Transverse colon (tissue), 4 donors: ENCODE results near the gene KCNT2. TPM values are rescaled to one million over a fixed set of nuclear protein-coding genes. Genes with fewer than 3 reads are reported as not detected.

Source experiments
- DNase-seq: peaks from one replicate; pipeline ENCODE4 v3.0.0-alpha.2; 2019
- H3K27ac ChIP-seq, 4 donors: fragments of 200-600 bp; sonication (generic); 2 replicates each; pipeline ENCODE4 v1.5.1; 2016 to 2018; ENCODE audit warnings: inconsistent platforms in 4 of 4
- H3K27me3 ChIP-seq: fragments of 200-600 bp; sonication (generic); 2 replicates; pipeline ENCODE4 v1.5.1; 2017; ENCODE audit warnings: inconsistent platforms
- H3K36me3 ChIP-seq, 4 donors: fragments of 200-600 bp; sonication (generic); 2 replicates each; pipeline ENCODE4 v1.5.1; 2017 to 2019; ENCODE audit warnings: inconsistent platforms in 4 of 4
- H3K4me1 ChIP-seq, 4 donors: fragments of 200-600 bp; sonication (generic); 2 replicates each; pipeline ENCODE4 v1.5.1; 2017 to 2020; ENCODE audit warnings: inconsistent platforms in 4 of 4
- H3K4me3 ChIP-seq, 4 donors: fragments of 200-600 bp; sonication (generic); 1 replicate in 1 of 4; 2 replicates in 3 of 4; pipeline versions ENCODE4 v1.5.1 to v1.6.1; 2017 to 2019; ENCODE audit warnings: inconsistent platforms in 4 of 4
- H3K9me3 ChIP-seq, 2 donors: fragments of 200-600 bp; sonication (generic); 2 replicates each; pipeline ENCODE4 v1.5.1; 2017 to 2019; ENCODE audit warnings: inconsistent platforms in 2 of 2
- EP300 ChIP-seq: sonication (generic); formaldehyde crosslinking; IDR thresholded peaks from one replicate; pipeline ENCODE4 v1.6.1; 2017; ENCODE audit warnings: antibody characterized with exemption, low read depth
- POLR2A ChIP-seq: fragments of 450-650 bp; IDR thresholded peaks from one replicate; pipeline ENCODE4 v1.6.1; 2016; ENCODE audit warnings: antibody characterized with exemption, mild to moderate bottlenecking, moderate library complexity
- POLR2AphosphoS5 ChIP-seq, 3 donors: sonication (generic); formaldehyde crosslinking; IDR thresholded peaks; one replicate each; pipeline ENCODE4 v1.6.1; 2016; ENCODE audit warnings: antibody characterized with exemption in 3 of 3
- WGBS, 2 donors: methylation state at CpG; one replicate each; pipeline ENCODE4 v1.1.5; 2018; ENCODE audit warnings: low coverage in 1 of 2; 5-methylcytosine and 5-hydroxymethylcytosine counted together
- in situ Hi-C, 4 donors: fragments of 200-750 bp; cut with MboI; loops; one replicate each; pipeline versions ENCODE4 v1.15.0 to v1.15.1; 2017; ENCODE audit warnings: low sequenced_read_pairs in 3 of 4, low pct_ligation_motif_present in 1 of 4, low pct_unique_long_range_greater_than_20kb in 1 of 4
- intact Hi-C: fragments of 100-400 bp; cut with DNase I; formaldehyde crosslinking; loops from one replicate; pipeline ENCODE4 v1.15.1; 2023; ENCODE audit warnings: low total_unique reads
- total RNA-seq, 4 donors: library from RNA; depleted of rRNA; stranded (reverse); fragments of >200 nt; gene quantifications; one replicate each; pipeline ENCODE4 v1.1.0, GENCODE V29; 2016
- TF ChIP-seq, protein P1 (sequence below), 5 experiments: fragments of 200-600 bp in 3 of 5; fragments of 450-650 bp in 2 of 5; sonication (generic) in 3 of 5; IDR thresholded peaks; 1 replicate in 2 of 5; 2 replicates in 3 of 5; pipeline ENCODE4 v1.5.1; 2016 to 2017; ENCODE audit warnings: antibody characterized with exemption in 5 of 5, inconsistent platforms in 3 of 5, mild to moderate bottlenecking in 2 of 5, moderate library complexity in 1 of 5

The KCNT2 gene
- total RNA-seq, 4 donors from 2014 or later = 0.80 to 1.7 (median 0.96) TPM; not detected in 1

DNA sequence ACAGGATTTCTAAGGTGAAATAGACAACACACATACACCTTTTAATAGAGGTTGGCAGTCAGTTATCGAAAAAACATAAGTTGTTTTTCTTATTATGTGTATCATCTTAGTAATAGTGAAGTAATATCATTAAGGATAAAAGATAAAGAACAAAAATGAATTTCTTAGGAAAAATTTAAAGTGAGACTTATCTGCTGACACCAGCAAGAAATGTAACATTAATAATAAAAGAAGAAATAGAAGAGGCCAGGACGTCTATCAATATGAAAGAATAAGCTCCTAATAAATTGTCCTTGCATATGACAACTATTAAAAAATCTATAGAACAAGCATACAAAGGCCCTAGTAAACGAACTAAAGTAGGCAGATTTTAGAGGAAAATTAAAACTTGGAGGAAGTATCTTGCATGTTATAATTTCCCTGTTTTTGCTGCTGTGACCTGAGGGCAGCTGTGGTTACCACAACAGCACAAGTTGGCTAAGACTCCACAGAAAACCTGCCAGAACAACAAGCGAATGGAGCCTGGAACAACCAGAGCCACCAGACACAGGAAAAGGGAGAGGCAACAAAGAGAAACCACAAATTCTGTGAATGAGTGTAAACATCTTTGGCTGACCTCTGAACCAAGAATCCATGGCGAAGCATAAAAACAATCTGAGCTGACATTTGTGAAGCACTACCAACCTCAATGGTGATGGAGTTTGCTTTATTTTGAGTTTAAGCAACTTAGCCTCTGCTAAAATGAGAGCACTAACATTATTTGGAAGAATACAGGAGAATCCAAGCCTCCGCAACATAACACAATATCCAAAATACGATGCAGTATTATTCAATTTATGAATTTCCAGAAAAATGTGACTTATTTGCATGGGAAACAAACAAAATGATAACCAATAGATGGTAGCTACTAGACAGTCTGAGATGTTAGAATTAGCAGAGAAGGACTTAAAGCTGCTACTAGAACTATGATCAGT, 207.5 kb downstream of the KCNT2 start:
- in situ Hi-C loops (no loop called here), intact Hi-C loops (no loop called here)
- H3K27ac ChIP-seq = peak overlapping the region in 2 of 4 donors; percentile 9 to 12
- H3K36me3 ChIP-seq = no peaks in the 10 kb centered on the region
- H3K9me3 ChIP-seq = no peaks in the 10 kb centered on the region
- DNase-seq = peak; percentile 8
- no peak overlapping the region for H3K4me3 ChIP-seq
- H3K27me3 ChIP-seq = no peaks in the 10 kb centered on the region
- no peaks in the 10 kb centered on the region for H3K4me1 ChIP-seq
- TF ChIP-seq EP300 (no peak), POLR2A (no peak), POLR2AphosphoS5 (IDR thresholded peaks at IDR 0.05) (no peak)
- TF ChIP-seq, protein P1, sequence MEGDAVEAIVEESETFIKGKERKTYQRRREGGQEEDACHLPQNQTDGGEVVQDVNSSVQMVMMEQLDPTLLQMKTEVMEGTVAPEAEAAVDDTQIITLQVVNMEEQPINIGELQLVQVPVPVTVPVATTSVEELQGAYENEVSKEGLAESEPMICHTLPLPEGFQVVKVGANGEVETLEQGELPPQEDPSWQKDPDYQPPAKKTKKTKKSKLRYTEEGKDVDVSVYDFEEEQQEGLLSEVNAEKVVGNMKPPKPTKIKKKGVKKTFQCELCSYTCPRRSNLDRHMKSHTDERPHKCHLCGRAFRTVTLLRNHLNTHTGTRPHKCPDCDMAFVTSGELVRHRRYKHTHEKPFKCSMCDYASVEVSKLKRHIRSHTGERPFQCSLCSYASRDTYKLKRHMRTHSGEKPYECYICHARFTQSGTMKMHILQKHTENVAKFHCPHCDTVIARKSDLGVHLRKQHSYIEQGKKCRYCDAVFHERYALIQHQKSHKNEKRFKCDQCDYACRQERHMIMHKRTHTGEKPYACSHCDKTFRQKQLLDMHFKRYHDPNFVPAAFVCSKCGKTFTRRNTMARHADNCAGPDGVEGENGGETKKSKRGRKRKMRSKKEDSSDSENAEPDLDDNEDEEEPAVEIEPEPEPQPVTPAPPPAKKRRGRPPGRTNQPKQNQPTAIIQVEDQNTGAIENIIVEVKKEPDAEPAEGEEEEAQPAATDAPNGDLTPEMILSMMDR (IDR thresholded peaks at IDR 0.05) = no peak
- 60 to 62% methylated on average over 7 of the region's 7 CpGs for WGBS, 2 donors

DNA sequence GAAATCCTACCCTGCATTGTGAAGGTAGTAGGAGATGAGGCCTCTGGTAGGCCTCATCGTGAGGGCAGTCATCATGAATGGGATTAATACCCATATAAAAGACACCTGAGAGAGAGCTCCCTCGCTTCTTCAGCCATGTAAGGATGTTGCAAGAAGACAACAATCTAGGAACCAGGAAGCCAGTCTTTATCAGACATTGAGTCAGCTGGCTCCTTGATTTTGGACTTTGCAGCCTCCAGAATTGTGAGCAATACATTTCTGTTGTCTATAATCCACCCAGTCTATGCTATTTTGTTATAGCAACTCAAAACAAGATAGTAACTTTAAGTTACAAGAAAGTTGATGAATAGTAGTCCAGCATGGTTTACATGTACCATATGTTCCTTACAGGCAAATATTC, 208.5 kb downstream of the KCNT2 start:
- intact Hi-C loops (no loop called here), in situ Hi-C loops (no loop called here)
- TF ChIP-seq, protein P1 (IDR thresholded peaks at IDR 0.05) = no peak
- Histone ChIP-seq H3K27me3 (no peaks in the 10 kb centered on the region), H3K9me3 (no peaks in the 10 kb centered on the region), H3K27ac (no peak overlapping the region), H3K36me3 (no peaks in the 10 kb centered on the region), H3K4me1 (no peaks in the 10 kb centered on the region), H3K4me3 (no peak overlapping the region)
- WGBS, 2 donors = 56 to 81% methylated on average over 2 of the region's 2 CpGs
- DNase-seq = no peak

DNA sequence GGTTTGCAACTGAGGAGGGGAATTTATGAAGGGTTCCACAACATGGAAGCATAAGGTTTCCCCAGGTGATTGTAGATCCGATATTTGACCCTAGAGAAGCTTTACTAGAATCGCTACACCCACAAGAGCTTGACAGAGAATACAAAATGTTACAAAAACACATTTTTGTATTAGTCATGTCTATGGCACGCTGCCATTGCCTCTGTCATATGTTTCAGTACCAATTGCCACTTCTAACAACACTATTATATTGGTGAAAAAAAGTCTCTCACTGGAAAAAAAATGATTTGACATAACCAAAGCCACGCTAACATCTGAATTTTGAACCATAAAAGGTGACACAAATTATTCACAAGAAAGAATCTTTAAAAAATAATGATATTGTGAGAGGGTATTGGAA, 214.5 kb downstream of the KCNT2 start:
- no peak for TF ChIP-seq POLR2A
- no peak for TF ChIP-seq POLR2AphosphoS5 (IDR thresholded peaks at IDR 0.05)
- TF ChIP-seq, protein P1 (IDR thresholded peaks at IDR 0.05) = no peak
- TF ChIP-seq EP300 = no peak
- in situ Hi-C loops = no loop called here
- DNase-seq = no peak
- Histone ChIP-seq H3K27ac (no peak overlapping the region), H3K9me3 (no peaks in the 10 kb centered on the region), H3K36me3 (no peaks in the 10 kb centered on the region), H3K27me3 (no peaks in the 10 kb centered on the region), H3K4me3 (no peak overlapping the region), H3K4me1 (no peaks in the 10 kb centered on the region)
- intact Hi-C loops = no loop called here
- WGBS, 2 donors = 59 to 68% methylated on average over 4 of the region's 4 CpGs

DNA sequence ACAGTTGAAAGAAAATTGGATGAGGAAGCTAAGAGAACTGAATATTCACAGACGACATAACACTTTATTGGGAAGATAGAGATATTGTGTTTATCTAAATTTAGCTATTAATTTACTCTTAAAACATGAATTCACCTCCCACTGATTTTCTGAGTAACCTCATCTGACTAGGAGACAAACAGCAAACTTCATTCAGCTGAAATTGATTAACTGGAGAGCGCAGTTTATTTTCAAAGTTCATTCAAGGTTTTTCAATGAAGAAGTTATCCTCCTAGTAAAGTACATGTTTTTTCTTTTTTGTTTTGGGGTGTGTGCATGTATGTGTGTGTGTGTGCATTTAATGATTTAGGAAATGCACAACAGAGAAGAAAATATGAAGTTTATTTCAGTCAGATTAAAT, 215.0 kb downstream of the KCNT2 start:
- Histone ChIP-seq H3K4me3 (no peak overlapping the region), H3K36me3 (no peaks in the 10 kb centered on the region), H3K27me3 (no peaks in the 10 kb centered on the region), H3K27ac (no peak overlapping the region), H3K4me1 (no peaks in the 10 kb centered on the region), H3K9me3 (no peaks in the 10 kb centered on the region)
- 59 to 68% methylated on average over 2 of the region's 2 CpGs for WGBS, 2 donors
- DNase-seq = no peak
- TF ChIP-seq EP300 = no peak
- no peak for TF ChIP-seq POLR2A
- TF ChIP-seq, protein P1 (IDR thresholded peaks at IDR 0.05) = no peak
- no peak for TF ChIP-seq POLR2AphosphoS5 (IDR thresholded peaks at IDR 0.05)
- in situ Hi-C loops = no loop called here
- intact Hi-C loops = no loop called here
